Measurements from ENCODE around the gene SLC12A2. TPM values are rescaled to one million over a fixed set of nuclear protein-coding genes. Genes with fewer than 3 reads are reported as not detected.

The SLC12A2 gene
- polyA plus RNA-seq, 1 donor from 2014 or later, result 28.6 TPM

GRCh38 chr5:128118214-128118613, 34.6 kb downstream of the SLC12A2 start:
- no peak overlapping the region for H3K4me2 ChIP-seq (ENCODE audit: low read length)
- peaks cover 5% of the 10 kb centered on the region for H3K36me3 ChIP-seq (ENCODE audit: insufficient read depth, low read length)
- H3K9ac ChIP-seq (ENCODE audit: low read length), result no peak overlapping the region
- TF ChIP-seq MXI1 (conservative IDR thresholded peaks at IDR 0.05; ENCODE audit: poor library complexity, severe bottlenecking) (no peak), EZH2 (IDR thresholded peaks at IDR 0.05; ENCODE audit: borderline replicate concordance, insufficient read depth, low read length, poor library complexity, severe bottlenecking) (no peak), TAF1 (IDR thresholded peaks at IDR 0.05; ENCODE audit: low read depth) (no peak), CTCF (IDR thresholded peaks at IDR 0.05; ENCODE audit: poor library complexity, severe bottlenecking) (no peak)
- TF ChIP-seq, protein P1, sequence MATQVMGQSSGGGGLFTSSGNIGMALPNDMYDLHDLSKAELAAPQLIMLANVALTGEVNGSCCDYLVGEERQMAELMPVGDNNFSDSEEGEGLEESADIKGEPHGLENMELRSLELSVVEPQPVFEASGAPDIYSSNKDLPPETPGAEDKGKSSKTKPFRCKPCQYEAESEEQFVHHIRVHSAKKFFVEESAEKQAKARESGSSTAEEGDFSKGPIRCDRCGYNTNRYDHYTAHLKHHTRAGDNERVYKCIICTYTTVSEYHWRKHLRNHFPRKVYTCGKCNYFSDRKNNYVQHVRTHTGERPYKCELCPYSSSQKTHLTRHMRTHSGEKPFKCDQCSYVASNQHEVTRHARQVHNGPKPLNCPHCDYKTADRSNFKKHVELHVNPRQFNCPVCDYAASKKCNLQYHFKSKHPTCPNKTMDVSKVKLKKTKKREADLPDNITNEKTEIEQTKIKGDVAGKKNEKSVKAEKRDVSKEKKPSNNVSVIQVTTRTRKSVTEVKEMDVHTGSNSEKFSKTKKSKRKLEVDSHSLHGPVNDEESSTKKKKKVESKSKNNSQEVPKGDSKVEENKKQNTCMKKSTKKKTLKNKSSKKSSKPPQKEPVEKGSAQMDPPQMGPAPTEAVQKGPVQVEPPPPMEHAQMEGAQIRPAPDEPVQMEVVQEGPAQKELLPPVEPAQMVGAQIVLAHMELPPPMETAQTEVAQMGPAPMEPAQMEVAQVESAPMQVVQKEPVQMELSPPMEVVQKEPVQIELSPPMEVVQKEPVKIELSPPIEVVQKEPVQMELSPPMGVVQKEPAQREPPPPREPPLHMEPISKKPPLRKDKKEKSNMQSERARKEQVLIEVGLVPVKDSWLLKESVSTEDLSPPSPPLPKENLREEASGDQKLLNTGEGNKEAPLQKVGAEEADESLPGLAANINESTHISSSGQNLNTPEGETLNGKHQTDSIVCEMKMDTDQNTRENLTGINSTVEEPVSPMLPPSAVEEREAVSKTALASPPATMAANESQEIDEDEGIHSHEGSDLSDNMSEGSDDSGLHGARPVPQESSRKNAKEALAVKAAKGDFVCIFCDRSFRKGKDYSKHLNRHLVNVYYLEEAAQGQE (IDR thresholded peaks at IDR 0.05; ENCODE audit: borderline replicate concordance), result no peak
- no peaks in the 10 kb centered on the region for H3K79me2 ChIP-seq (replicated peaks; ENCODE audit: insufficient read depth, low read length)
- no peaks in the 10 kb centered on the region for H3K9me2 ChIP-seq (ENCODE audit: insufficient read depth, low read length)
- H3F3A ChIP-seq (ENCODE audit: insufficient read depth, low read length, poor library complexity, severe bottlenecking), result no peaks in the 10 kb centered on the region
- H3K27ac ChIP-seq (ENCODE audit: low read length), result no peak overlapping the region
- no peaks in the 10 kb centered on the region for H4K20me1 ChIP-seq (ENCODE audit: insufficient read depth)
- no peak overlapping the region for H3K4me3 ChIP-seq (ENCODE audit: low read length)
- H3K9me3 ChIP-seq (ENCODE audit: low read length), result peaks cover 4% of the 10 kb centered on the region
- no peak overlapping the region for H2AFZ ChIP-seq (ENCODE audit: low read depth, low read length)
- no peaks in the 10 kb centered on the region for H3K27me3 ChIP-seq (ENCODE audit: insufficient read depth, low read depth, low read length)

GRCh38 chr5:128121651-128122050, 38.1 kb downstream of the SLC12A2 start:
- H3F3A ChIP-seq (ENCODE audit: insufficient read depth, low read length, poor library complexity, severe bottlenecking), result no peaks in the 10 kb centered on the region
- no peaks in the 10 kb centered on the region for H3K27me3 ChIP-seq (ENCODE audit: insufficient read depth, low read depth, low read length)
- H3K9me3 ChIP-seq (ENCODE audit: low read length), result peaks cover 4% of the 10 kb centered on the region
- no peaks in the 10 kb centered on the region for H3K79me2 ChIP-seq (replicated peaks; ENCODE audit: insufficient read depth, low read length)
- H3K36me3 ChIP-seq (ENCODE audit: insufficient read depth, low read length), result peaks cover 5% of the 10 kb centered on the region
- no peak overlapping the region for H3K4me2 ChIP-seq (ENCODE audit: low read length)
- no peaks in the 10 kb centered on the region for H3K9me2 ChIP-seq (ENCODE audit: insufficient read depth, low read length)
- H3K27ac ChIP-seq (ENCODE audit: low read length), result no peak overlapping the region
- H3K9ac ChIP-seq (ENCODE audit: low read length), result no peak overlapping the region
- H2AFZ ChIP-seq (ENCODE audit: low read depth, low read length), result no peak overlapping the region
- no peaks in the 10 kb centered on the region for H4K20me1 ChIP-seq (ENCODE audit: insufficient read depth)
- H3K4me3 ChIP-seq (ENCODE audit: low read length), result no peak overlapping the region
- TF ChIP-seq RAD21 (conservative IDR thresholded peaks at IDR 0.05) (no peak), EP300 (conservative IDR thresholded peaks at IDR 0.05; ENCODE audit: poor library complexity, severe bottlenecking) (no peak), SMC3 (conservative IDR thresholded peaks at IDR 0.05; ENCODE audit: poor library complexity) (no peak), POLR2AphosphoS5 (IDR thresholded peaks at IDR 0.05) (no peak), CTCF (IDR thresholded peaks at IDR 0.05; ENCODE audit: poor library complexity, severe bottlenecking) (no peak), EZH2 (IDR thresholded peaks at IDR 0.05; ENCODE audit: borderline replicate concordance, insufficient read depth, low read length, poor library complexity, severe bottlenecking) (no peak), TAF1 (IDR thresholded peaks at IDR 0.05; ENCODE audit: low read depth) (no peak), MXI1 (conservative IDR thresholded peaks at IDR 0.05; ENCODE audit: poor library complexity, severe bottlenecking) (no peak)
- TF ChIP-seq, protein P1 (IDR thresholded peaks at IDR 0.05; ENCODE audit: borderline replicate concordance), result no peak

Data from neural cell (in vitro differentiated cells).